Small intestine (tissue), 7 donors: ENCODE data around the gene PAM. TPM values are rescaled to one million over a fixed set of nuclear protein-coding genes. Genes with fewer than 3 reads are reported as not detected.

Experiments
- DNase-seq, 2 donors: peaks; one replicate each; pipeline versions ENCODE4 v3.0.0 to v3.0.0-alpha.2; 2013
- FAIRE-seq: peaks from 2 replicates; lab custom pipeline; 2012; peaks lifted over from hg19 to GRCh38; lab: Jason Lieb, UNC
- H3K27ac ChIP-seq, 3 donors: one replicate each; pipeline ENCODE4 v1.5.1; 2013; ENCODE audit warnings: low read length in 2 of 3, mild to moderate bottlenecking in 2 of 3, control low read depth in 1 of 3, inconsistent platforms in 1 of 3, low read depth in 1 of 3, moderate library complexity in 1 of 3
- H3K27me3 ChIP-seq, 3 donors: one replicate each; pipeline ENCODE4 v1.6.1; 2013; ENCODE audit warnings: low read length in 3 of 3, inconsistent platforms in 1 of 3; ENCODE audit not compliant: control insufficient read depth in 3 of 3, insufficient read depth in 3 of 3
- H3K36me3 ChIP-seq, 3 donors: one replicate each; pipeline ENCODE4 v1.6.1; 2013; ENCODE audit warnings: low read length in 3 of 3, inconsistent platforms in 1 of 3, low read depth in 1 of 3, mild to moderate bottlenecking in 1 of 3, moderate library complexity in 1 of 3; ENCODE audit not compliant: control insufficient read depth in 3 of 3, insufficient read depth in 2 of 3
- H3K4me1 ChIP-seq, 3 donors: one replicate each; pipeline ENCODE4 v1.6.1; 2013; ENCODE audit warnings: low read length in 2 of 3, inconsistent platforms in 1 of 3, low read depth in 1 of 3, mild to moderate bottlenecking in 1 of 3, moderate library complexity in 1 of 3; ENCODE audit not compliant: control insufficient read depth in 3 of 3, insufficient read depth in 2 of 3
- H3K4me3 ChIP-seq, 3 donors: one replicate each; pipeline ENCODE4 v1.5.1; 2013; ENCODE audit warnings: low read length in 3 of 3, control low read depth in 1 of 3, inconsistent platforms in 1 of 3, low read depth in 1 of 3, mild to moderate bottlenecking in 1 of 3, moderate library complexity in 1 of 3
- H3K9me3 ChIP-seq, 2 donors: one replicate each; pipeline ENCODE4 v1.6.1; 2013; ENCODE audit warnings: low read depth in 1 of 2, low read length in 1 of 2; ENCODE audit not compliant: control insufficient read depth in 2 of 2, insufficient read depth in 1 of 2
- WGBS, 3 donors: extraction: QIAGEN DNeasy Blood & Tissue Kit; methylation state at CpG; one replicate each; pipeline ENCODE4 v1.1.7; 2013; 5-methylcytosine and 5-hydroxymethylcytosine counted together
- polyA plus RNA-seq, 4 donors: library from polyadenylated mRNA; stranded (reverse) in 3 of 4; unstranded in 1 of 4; fragments of 200-250 nt in 3 of 4; fragments of 120-200 nt in 1 of 4; gene quantifications; one replicate each; pipeline versions ENCODE4 v1.2.1 to v1.2.3, GENCODE V29; 2013
- donor health status: healthy with polysubstance abuse.
- donor health status: control.
- donor health status: control.
- donor health status: Bipolar disorder and iron deficiency.
- donor health status: healthy.

The PAM gene
- polyA plus RNA-seq, 4 donors: 40.3 to 110 (median 59.8) TPM

DNA sequence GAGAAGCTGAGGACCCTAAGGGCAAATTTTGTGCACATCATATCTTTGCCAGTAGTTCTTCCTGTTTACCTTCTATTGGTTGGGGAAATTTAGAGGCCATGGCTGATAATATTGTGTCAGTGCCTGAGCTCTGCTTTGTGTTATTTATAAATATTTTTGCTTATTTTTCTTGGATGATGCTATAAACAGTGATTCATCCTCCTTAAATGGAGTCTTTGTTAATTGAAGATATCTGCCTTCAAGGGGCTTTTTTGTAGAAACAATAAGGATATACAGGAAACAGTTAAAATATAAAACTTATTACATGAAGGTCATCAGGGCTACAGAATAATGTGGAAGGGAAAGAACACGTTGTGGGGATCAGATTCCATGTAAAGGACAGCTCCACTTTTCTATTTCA is 78.0 kb downstream of the PAM start:
- H3K9me3 ChIP-seq: no peaks in the 10 kb centered on the region
- H3K4me1 ChIP-seq: no peaks in the 10 kb centered on the region
- no peak for DNase-seq
- no peak overlapping the region for H3K27ac ChIP-seq
- WGBS, 3 donors: 55 to 64% (median 62%) methylated on average over 1 of the region's 1 CpG
- no peak overlapping the region for H3K4me3 ChIP-seq
- no peak for FAIRE-seq
- H3K36me3 ChIP-seq: no peaks in the 10 kb centered on the region
- no peaks in the 10 kb centered on the region for H3K27me3 ChIP-seq

DNA sequence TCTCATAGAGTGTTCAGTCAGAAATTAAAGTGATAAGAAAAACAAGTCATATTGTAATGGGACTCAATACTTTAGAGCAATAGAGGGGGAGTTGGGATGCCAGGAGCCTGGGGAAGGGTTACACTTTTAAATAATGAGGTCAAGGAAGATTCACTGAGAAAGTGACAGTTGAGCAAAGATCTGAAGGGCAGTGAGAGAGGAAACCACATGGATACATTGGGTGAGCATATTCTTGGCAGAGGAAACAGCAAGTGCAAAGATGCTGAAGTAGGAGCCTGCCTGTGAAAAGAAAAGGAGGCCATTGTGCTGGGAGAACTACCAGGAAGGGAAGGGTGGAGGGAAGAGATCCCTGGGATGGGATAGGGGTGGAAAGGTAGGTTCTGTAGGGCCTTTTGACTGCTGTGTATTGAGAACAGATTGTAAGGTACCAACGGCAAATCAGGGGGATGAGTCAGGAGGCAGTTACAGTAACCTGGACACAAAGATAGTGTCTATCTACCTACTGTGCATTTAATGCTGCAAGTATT is 79.4 kb downstream of the PAM start:
- H3K4me1 ChIP-seq: no peaks in the 10 kb centered on the region
- H3K36me3 ChIP-seq: no peaks in the 10 kb centered on the region
- no peaks in the 10 kb centered on the region for H3K27me3 ChIP-seq
- FAIRE-seq (no peak), DNase-seq (no peak)
- H3K4me3 ChIP-seq: no peak overlapping the region
- no peaks in the 10 kb centered on the region for H3K9me3 ChIP-seq
- no peak overlapping the region for H3K27ac ChIP-seq
- WGBS, 3 donors: 95 to 98% (median 96%) methylated on average over 1 of the region's 1 CpG

DNA sequence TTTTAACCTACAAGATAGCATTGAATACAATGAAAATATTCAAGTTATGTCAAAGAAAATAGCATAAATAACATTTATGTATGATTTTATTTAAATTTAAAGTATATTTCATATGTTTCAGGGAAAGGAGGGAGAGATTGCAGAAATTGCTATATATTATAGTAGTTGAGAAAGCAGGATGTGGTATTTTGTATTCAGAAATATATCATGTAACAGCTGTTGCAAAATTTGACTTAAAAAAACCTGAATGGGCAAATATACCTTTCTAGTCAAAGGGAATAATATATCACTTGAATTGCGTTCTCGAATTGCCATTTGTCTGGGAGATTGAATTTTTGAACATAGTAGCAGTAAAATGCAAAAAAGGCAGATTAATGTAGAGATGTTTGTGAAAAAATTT is 80.6 kb downstream of the PAM start:
- H3K9me3 ChIP-seq: no peaks in the 10 kb centered on the region
- DNase-seq (no peak), FAIRE-seq (no peak)
- H3K27ac ChIP-seq: no peak overlapping the region
- H3K27me3 ChIP-seq: no peaks in the 10 kb centered on the region
- 84 to 94% (median 84%) methylated on average over 2 of the region's 2 CpGs for whole genome bisulfite sequencing, 3 donors
- H3K4me3 ChIP-seq: no peak overlapping the region
- H3K36me3 ChIP-seq: no peaks in the 10 kb centered on the region
- no peaks in the 10 kb centered on the region for H3K4me1 ChIP-seq

DNA sequence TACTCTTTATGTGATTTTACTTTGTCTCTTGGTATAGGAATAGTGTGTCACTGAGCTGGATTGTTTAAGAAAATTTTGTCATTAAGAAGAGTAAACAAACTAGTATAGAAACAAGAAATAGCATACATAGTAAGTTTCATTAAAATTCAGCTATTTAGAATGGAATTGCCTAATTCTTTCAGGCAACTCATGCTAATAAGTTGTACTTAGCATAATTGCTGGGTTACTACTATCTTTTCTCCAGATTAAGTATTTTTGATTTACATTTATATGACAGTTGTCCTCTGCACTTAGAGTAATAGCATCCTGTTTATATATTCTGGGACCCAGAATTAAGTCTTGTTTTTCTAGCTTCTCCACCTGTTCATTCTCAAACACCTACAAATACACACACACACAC is 85.9 kb downstream of the PAM start:
- FAIRE-seq: no peak
- H3K27me3 ChIP-seq: no peaks in the 10 kb centered on the region
- no peaks in the 10 kb centered on the region for H3K4me1 ChIP-seq
- DNase-seq: no peak
- H3K4me3 ChIP-seq: no peak overlapping the region
- H3K36me3 ChIP-seq: no peaks in the 10 kb centered on the region
- H3K9me3 ChIP-seq: no peaks in the 10 kb centered on the region
- no peak overlapping the region for H3K27ac ChIP-seq

DNA sequence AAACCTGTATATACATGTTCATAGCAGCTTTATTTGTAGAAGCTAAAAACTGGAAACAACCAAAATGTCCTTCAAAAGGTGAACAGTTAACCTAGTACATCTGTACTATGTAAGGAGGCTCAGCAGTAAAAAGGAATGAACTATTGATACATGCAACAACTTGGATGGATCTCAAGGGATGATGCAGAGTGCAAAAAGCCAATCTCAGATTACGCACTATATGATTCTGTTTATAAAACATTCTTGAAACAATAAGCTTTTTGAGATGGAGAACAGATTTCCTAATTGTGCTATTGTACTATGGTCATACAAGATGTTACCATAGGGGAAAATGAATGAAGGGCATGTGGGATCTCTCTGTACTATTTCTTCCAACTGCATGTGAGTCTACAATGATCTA is 88.9 kb downstream of the PAM start:
- Histone ChIP-seq H3K27ac (no peak overlapping the region), H3K9me3 (no peaks in the 10 kb centered on the region), H3K4me1 (no peaks in the 10 kb centered on the region), H3K36me3 (no peaks in the 10 kb centered on the region), H3K4me3 (no peak overlapping the region), H3K27me3 (no peaks in the 10 kb centered on the region)
- DNase-seq: no peak
- FAIRE-seq: no peak
- WGBS, 3 donors: 97 to 99% (median 97%) methylated on average over 1 of the region's 1 CpG

DNA sequence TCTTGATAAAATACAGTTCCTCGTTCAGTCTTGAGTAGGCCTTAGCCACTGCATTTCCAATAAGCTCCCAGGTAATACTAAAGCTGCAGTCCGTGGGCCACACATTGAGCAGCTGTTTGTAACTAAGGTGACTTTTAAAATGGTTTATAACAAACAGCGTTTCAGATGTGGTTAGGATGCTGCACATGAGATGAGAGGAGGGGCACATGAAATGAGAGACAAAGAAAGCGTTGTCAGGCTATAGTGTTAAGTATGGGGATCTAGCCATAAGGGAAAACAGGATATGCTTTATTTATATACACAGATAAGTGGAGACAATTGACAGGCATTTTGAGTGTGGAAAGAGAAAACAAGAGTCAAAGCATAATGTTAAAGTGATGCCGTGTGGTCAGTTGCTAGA is 89.9 kb downstream of the PAM start:
- DNase-seq: no peak
- H3K4me1 ChIP-seq: no peaks in the 10 kb centered on the region
- H3K4me3 ChIP-seq: no peak overlapping the region
- no peak overlapping the region for H3K27ac ChIP-seq
- no peak for FAIRE-seq
- WGBS, 3 donors: 50 to 60% (median 53%) methylated on average over 5 of the region's 5 CpGs
- no peaks in the 10 kb centered on the region for H3K27me3 ChIP-seq
- H3K9me3 ChIP-seq: no peaks in the 10 kb centered on the region
- H3K36me3 ChIP-seq: no peaks in the 10 kb centered on the region

DNA sequence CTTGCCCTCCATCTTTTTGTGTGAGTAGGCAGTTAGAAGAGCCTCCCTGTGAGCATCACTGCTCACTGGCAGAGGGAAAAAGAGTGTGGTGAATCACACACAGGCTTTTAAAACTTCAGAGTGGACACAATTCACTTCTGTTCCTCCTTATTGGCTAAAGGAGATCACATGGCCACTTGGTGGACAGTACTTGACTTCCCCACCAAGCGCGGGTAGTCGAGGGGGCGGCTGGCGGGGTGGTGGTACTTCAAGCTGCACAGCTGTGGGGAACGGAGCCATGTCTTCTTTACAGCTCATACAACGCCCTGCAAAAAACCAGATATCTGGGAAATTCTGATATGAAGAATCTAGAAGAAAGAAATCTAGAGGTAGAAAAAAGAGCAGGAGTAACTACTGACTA is 95.4 kb downstream of the PAM start:
- WGBS, 3 donors: 96 to 98% (median 97%) methylated on average over 7 of the region's 7 CpGs
- Histone ChIP-seq H3K9me3 (no peaks in the 10 kb centered on the region), H3K27me3 (no peaks in the 10 kb centered on the region), H3K4me1 (no peaks in the 10 kb centered on the region), H3K27ac (no peak overlapping the region), H3K36me3 (no peaks in the 10 kb centered on the region), H3K4me3 (no peak overlapping the region)
- FAIRE-seq (no peak), DNase-seq (no peak)

DNA sequence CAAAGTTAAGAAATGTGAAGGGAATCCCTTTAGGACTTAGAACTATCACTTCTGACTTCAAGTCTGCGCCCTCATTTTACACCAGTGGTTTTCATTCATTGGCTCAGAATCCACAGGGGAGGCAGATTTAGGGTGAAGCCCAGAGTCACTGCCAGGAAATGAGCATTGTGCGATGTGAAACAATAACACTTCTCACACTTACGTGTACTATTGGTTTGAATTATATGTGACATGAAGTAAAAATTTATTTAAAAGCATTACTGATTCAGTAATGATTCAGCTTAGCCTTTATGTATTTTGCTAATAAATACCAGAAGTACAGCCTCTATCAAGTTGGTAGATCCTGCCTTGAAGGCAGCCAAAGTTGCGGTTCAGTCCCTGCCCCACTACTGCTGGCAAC is 98.6 kb downstream of the PAM start:
- no peak for DNase-seq
- H3K36me3 ChIP-seq: no peaks in the 10 kb centered on the region
- H3K9me3 ChIP-seq: no peaks in the 10 kb centered on the region
- no peaks in the 10 kb centered on the region for H3K27me3 ChIP-seq
- H3K4me1 ChIP-seq: no peaks in the 10 kb centered on the region
- WGBS, 3 donors: 80 to 88% (median 86%) methylated on average over 4 of the region's 4 CpGs
- FAIRE-seq: no peak
- no peak overlapping the region for H3K4me3 ChIP-seq
- no peak overlapping the region for H3K27ac ChIP-seq

DNA sequence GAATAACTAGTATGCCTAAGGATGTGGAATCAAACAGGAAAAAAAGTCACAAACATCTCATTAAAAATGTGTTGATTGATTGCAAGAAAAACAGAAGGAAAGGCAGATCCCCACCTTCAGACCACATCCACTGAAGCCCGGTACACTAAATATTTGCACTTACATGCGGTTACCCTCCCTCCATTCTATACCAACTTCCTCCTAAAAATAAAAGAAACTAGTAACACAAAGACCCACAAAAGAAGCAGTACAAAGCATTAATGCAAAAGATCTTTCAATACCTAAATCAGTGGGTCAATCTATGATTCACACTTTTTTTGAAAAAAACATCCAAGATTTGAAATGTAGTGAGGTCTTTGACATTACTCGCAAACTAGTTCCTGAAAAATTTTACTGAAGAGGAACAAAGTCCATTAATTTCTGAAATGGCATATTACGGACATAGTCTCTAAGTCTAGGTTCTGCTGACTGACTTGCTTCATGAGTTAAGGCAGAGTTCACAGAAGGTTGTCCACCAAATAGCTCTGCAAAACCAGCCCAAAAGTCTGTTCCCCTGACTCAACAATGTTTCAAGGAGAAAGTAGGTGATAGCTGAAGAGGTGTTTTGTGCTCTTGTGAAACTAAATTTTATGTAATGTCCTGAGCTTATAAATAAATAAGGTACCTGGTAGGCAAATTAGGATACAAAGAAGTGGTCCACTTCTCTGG is 100.7 kb downstream of the PAM start:
- DNase-seq (peak; percentile 10 to 17), FAIRE-seq (no peak)
- 55 to 64% (median 58%) methylated on average over 4 of the region's 4 CpGs for WGBS, 3 donors
- H3K9me3 ChIP-seq: peaks cover 0 to 2% of the 10 kb centered on the region in 2 donors
- no peak overlapping the region for H3K27ac ChIP-seq
- no peaks in the 10 kb centered on the region for H3K36me3 ChIP-seq
- H3K4me3 ChIP-seq: no peak overlapping the region
- H3K4me1 ChIP-seq: no peaks in the 10 kb centered on the region
- no peaks in the 10 kb centered on the region for H3K27me3 ChIP-seq
